ENCODE data around the gene PACSIN1.

PACSIN1 gene

DNA sequence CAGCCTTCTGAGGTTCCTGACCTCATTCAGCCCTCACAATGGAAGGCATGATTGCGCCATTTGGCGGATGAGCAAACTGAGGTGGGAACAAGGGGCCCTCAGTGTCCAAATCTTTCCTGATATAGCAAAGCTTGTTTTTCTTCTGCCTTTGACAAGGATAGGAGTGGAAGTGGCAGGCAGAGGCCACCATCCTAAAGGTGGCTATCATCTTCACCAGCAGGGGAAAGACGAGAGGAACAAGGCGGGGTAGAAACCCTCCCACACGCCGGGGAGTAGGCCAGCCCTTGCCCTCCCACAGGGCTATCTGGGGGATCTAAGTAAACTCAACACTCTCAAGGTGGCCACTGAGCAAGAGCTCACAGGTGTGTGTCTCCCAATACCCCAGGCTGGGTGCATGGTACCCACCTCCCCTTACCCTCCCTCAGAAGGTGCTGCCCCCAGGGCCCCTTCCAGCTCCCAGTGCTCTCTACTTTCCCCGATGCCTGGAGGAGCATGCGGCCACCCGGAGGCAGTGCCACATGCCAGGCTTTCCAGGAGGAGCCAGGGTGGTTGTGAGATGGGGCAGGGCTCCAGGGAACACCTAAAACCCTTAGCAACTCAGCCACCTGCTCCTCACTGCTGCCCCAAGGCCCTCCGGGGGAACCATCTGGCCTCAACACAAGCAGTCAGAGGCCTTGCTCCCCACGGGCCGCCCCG lies 79.0 kb downstream of the PACSIN1 start:
- no peak for DNase-seq (ENCODE audit: low read depth, low spot score)

GRCh38 chr6:34546551-34547321 lies 80.9 kb downstream of the PACSIN1 start:
- DNase-seq (ENCODE audit: low read depth, low spot score): no peak

- DNase-seq (ENCODE audit: low read depth, low spot score): no peak
These were observed 82.1 kb downstream of the PACSIN1 start for GRCh38 chr6:34547701-34548644.

- DNase-seq (ENCODE audit: low read depth, low spot score): no peak
These were observed 83.3 kb downstream of the PACSIN1 start for GRCh38 chr6:34549026-34549803.

DNA sequence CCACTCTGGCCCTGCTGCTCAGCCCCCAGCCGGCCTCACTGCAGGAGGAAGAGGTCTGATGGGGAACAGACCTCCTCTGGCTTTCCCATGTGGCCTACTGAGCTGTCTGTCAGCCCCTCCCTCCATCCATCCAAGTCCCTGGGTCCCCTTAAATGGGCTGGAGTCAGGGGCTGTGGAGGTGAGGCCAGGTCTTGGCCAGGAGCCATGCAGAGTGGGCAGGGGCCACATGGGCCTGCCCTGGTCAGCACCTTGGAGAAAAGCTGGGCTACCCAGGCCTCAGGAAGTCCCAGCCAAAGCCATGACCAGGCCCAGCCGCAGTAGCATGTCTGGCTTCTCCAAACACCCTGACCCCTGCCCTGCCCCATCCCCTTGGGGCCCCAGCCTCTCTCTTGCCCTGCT lies 83.9 kb downstream of the PACSIN1 start:
- DNase-seq (ENCODE audit: low read depth, low spot score): no peak

DNA sequence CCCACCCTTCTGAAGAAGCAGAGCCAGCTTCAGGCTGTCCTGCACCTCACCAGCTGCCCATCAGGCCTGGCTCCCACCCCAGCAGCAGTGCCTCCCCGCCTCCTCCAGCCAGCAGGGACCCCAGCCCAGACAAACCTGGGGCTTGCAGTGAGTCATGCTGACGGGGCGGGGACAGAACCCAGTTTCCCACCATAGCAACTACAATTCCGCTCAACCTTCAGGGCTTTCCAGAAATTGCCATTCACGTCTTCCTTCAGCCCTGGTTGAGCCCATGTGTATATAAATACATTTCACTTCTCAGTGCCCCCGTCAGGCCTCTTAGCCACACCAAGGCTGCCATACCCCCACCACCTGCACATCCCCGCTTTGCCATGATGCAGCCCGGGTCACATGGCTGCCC lies 85.8 kb downstream of the PACSIN1 start:
- DNase-seq (ENCODE audit: low read depth, low spot score): no peak

DNA sequence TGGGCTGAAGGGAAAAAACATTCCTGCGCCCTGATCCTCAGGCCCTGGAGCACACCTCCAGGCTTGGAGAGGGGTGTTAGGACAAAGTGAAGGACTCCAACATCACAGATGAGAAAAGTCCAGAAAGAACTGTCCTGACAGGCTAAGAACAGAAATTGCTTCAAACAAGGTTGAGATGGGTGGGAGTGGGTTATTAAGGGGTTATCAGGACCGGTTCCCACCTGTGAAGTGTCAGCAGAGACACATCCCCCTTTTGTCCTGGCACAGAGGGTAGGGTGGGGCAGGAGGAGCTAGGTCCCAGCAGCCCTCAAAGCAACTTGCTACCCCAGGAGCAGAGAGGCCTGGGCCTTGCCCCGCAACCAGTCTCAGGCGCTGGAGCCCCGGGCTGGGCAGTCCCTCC lies 86.7 kb downstream of the PACSIN1 start:
- DNase-seq (ENCODE audit: low read depth, low spot score): no peak

- no peak for DNase-seq (ENCODE audit: low read depth, low spot score)
These were observed 87.3 kb downstream of the PACSIN1 start for GRCh38 chr6:34553146-34553545.

GRCh38 chr6:34553750-34554149 lies 87.9 kb downstream of the PACSIN1 start:
- no peak for DNase-seq (ENCODE audit: low read depth, low spot score)

DNA sequence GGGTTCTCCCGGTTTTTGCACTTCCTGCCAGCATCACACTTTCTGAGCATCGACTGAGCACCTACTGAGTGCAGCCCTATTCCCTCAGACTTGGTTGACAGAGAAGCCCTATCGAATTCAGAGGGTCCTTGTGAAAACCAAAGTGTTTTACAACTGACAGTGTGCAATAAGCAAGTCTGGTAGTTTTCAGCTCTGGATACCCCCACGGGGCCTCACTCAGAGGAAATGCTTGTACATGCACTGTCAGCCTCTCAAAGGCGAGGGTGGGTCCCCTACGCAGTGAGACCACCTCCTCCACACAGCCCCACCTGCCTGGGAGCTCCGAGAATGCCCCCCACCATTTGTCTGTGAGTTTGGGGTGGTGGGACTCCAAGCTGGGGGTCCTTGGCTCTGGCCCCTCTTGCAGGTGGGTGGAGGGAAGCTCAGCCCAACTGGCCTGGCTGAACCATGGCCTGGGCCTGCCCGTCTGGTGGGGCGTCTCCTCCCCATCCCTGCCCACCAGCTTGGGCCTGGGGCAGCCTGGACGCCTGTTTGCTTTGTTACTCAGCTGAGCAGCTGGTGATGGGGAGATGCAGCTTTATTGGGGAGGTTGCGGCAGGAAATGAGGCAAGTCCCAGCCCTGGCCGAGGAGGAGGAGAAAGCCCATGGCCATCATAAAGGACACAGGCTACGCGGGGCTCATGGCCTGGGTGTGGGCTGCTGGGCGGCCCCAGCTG lies 88.6 kb downstream of the PACSIN1 start:
- no peak for DNase-seq (ENCODE audit: low read depth, low spot score)

- DNase-seq (ENCODE audit: low read depth, low spot score): no peak
These were observed 89.1 kb downstream of the PACSIN1 start for GRCh38 chr6:34555007-34555322.

GRCh38 chr6:34555328-34555727 lies 89.5 kb downstream of the PACSIN1 start:
- no peak for DNase-seq (ENCODE audit: low read depth, low spot score)

GRCh38 chr6:34556031-34556471 lies 90.2 kb downstream of the PACSIN1 start, which contains the start of gene SPDEF:
TSS of gene SPDEF (minus strand) at chr6:34556329. CDS start at chr6:34544455, 11,874 bp downstream.
- DNase-seq (ENCODE audit: low read depth, low spot score): no peak

DNA sequence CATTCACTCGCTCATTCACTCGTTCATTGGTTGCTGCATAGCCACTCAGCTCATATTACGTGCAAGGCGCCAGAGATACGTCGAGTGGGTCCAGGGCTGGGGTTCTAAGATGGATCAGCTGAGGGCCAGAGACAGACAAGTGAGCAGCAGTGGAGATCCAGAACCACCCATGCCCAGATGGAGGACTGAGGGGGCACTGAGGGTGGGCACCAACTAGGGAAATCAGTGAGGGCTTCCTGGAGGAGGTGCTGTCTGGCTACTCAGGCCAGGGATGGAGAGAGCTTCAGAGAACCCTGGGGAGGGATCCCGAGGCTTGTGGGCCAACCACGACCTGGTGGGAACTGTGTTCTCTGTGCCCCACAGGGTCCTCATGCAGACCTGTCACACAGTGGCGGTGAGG lies 90.6 kb downstream of the PACSIN1 start:
- DNase-seq (ENCODE audit: low read depth, low spot score): no peak

GRCh38 chr6:34557228-34557627 lies 91.4 kb downstream of the PACSIN1 start:
- DNase-seq (ENCODE audit: low read depth, low spot score): no peak

DNA sequence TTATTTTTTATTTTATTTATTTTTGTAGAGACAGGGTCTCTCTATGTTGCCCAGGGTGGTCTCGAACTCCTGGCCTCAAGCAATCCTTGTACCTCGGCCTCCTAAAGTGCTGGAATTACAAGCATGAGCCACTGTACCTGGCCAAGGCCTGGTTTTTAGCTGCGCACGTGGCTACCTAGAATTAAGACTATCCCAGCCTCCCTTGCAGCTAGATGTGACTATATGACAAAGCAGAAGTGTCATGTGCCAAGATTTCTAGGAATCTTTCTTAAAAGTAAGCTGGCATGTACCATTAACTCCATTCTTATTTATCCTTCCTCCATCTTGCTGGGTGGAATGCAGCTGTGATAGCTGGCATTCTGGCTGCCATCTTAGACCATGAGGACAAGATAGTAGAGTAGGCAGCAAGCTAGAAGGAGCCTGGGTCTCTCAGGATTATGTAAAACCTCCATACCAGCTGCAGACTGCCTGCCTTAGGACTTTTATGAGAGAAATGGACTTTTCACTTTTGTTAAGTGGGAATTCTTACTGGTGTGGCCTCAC lies 92.4 kb downstream of the PACSIN1 start:
- DNase-seq (ENCODE audit: low read depth, low spot score): no peak

DNA sequence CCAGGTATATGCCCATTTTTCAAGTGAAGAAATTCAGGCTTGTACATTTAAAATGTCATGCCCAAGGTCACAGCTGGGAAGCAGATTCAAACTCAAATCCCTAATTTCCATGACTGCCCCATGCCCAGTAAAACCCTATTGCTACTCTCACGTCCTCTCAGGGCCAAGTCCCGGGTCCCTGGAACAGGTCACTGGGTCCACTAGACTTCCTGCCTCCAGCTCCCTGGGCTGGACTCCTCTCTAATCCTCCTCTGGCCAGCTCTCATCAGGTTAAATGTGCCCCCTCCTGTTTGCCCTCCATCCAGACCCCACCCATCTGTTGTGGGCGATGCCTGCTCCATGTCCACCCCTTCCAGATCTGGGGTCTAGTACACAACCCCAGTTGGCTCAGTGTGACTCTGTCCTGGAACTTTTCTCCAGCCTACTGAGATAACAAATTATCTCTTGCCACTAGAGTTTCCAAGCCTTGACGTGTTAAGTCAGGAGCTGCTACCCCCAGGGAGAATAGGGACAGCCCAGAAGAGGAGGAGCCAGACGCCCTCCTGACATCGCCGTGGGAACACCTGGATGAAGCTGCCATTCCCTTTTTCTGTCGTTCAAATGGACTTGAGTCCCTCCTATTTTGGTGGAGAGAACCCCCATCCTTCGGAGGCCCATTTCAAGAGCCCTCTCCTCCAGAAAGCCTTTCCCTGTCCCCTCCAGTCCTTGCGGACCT lies 93.9 kb downstream of the PACSIN1 start:
- DNase-seq (ENCODE audit: low read depth, low spot score): no peak

GRCh38 chr6:34560366-34561226 lies 94.7 kb downstream of the PACSIN1 start:
- no peak for DNase-seq (ENCODE audit: low read depth, low spot score)

DNA sequence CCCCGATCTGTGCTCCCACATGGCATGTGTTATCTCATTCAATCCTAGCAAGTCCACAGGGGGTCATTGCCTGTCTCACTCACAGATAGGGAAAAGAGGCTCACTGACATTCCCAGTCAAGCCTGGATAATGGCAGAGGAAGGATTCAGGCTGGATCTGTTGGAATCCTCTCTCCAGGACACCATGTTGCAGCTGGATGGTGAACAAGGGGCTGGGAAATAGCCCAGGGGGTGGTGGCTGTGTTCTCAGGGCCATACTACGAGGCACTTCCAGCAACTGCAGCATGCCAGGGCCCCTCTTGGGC lies 95.3 kb downstream of the PACSIN1 start:
- no peak for DNase-seq (ENCODE audit: low read depth, low spot score)

All from smooth muscle cell of the brain vasculature (primary cell).